Fibroblast of mammary gland (primary cell): ENCODE data around the gene UMOD.

ENCODE experiments used
- DNase-seq: peaks from one replicate; pipeline ENCODE4 v3.0.0-alpha.2; 2010; ENCODE audit warnings: low read depth
- H3K4me3 ChIP-seq: 2 replicates; pipeline ENCODE4 v1.5.1; 2011; ENCODE audit warnings: low read depth, mild to moderate bottlenecking, low read length, moderate library complexity; ENCODE audit not compliant: control insufficient read depth
- TF ChIP-seq, protein P1 (sequence below): conservative IDR thresholded peaks from 2 replicates; pipeline ENCODE4 v1.5.1; 2011; ENCODE audit warnings: low read depth, low read length, inconsistent platforms; ENCODE audit not compliant: control insufficient read depth, insufficient read depth

UMOD gene

DNA sequence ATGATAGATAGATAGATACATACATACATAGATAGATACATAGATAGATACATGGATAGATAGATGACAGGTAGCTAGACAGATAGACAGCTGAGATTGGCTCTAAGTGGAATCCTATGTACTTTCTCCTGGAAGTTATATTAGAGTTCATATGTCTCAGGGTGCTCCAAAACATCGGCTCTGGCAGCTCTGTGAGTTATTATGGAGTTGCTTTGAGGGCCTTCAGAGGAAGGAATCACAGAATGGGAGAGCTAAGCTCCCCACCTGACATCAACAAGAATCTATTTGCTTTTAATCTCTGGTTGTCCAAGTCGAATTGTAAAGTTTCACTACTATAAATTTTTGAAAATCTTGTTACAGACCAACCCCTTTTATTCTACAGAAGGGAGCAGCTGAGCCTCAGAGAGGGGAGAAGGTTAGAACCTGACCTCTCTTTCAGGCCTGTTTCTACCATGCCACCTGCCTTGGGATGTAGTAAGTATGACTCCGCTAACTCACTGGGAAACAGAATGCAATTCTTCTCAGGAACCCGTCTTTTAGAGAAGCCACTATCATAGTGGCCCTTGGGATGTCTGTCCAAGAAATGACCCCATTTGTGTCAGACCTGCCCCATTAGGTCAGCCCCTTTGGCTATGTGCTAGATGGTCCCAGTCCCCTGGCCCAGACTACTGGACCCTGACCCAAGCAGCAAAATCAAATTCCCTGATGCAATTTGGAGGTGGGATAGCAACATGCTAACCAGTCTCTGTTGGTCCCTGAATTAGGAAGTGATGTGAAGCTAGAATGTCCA, 43.5 kb downstream of the UMOD start:
- DNase-seq, result no peak
- TF ChIP-seq, protein P1, sequence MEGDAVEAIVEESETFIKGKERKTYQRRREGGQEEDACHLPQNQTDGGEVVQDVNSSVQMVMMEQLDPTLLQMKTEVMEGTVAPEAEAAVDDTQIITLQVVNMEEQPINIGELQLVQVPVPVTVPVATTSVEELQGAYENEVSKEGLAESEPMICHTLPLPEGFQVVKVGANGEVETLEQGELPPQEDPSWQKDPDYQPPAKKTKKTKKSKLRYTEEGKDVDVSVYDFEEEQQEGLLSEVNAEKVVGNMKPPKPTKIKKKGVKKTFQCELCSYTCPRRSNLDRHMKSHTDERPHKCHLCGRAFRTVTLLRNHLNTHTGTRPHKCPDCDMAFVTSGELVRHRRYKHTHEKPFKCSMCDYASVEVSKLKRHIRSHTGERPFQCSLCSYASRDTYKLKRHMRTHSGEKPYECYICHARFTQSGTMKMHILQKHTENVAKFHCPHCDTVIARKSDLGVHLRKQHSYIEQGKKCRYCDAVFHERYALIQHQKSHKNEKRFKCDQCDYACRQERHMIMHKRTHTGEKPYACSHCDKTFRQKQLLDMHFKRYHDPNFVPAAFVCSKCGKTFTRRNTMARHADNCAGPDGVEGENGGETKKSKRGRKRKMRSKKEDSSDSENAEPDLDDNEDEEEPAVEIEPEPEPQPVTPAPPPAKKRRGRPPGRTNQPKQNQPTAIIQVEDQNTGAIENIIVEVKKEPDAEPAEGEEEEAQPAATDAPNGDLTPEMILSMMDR, result no peak
- H3K4me3 ChIP-seq, result no peak overlapping the region

DNA sequence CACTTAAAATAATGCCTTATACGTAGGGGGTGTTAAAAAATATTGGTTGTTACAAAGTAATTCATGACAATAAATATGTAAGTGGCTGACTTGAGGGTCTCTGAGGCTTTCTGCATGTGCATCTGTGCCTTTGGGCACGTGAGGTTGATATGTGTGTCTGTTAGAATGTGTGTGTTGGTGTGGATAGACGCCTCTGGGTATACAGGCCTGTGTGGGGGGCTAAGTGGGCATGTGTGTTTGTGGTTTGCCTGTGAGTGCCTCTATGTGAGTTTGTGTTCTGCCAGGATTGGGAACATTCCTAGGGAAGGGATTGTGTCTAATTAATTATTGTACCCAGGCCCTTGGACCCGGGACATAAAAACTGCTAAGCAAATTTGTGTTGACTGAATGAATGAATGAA, 44.2 kb downstream of the UMOD start:
- DNase-seq, result no peak
- TF ChIP-seq, protein P1, result no peak
- no peak overlapping the region for H3K4me3 ChIP-seq

DNA sequence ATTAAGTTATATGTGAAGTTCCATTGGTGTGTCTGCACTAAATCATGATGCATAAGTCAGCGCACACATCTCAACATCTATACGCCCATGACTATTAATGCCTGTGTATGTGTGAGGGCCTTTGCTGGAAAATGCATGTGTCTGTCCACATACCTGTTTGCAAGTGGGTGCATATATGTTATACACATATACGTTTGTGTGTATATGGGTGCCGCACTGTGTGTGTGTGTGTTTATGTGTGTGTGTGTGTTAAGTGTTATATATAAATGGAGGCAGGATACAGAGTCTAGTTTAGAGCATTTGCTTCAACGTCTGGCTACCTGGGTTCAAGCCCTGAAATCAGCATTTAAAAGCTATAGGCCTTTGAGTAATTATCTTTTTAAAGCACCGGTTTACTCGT, 44.7 kb downstream of the UMOD start:
- TF ChIP-seq, protein P1, result no peak
- no peak for DNase-seq
- H3K4me3 ChIP-seq, result no peak overlapping the region

DNA sequence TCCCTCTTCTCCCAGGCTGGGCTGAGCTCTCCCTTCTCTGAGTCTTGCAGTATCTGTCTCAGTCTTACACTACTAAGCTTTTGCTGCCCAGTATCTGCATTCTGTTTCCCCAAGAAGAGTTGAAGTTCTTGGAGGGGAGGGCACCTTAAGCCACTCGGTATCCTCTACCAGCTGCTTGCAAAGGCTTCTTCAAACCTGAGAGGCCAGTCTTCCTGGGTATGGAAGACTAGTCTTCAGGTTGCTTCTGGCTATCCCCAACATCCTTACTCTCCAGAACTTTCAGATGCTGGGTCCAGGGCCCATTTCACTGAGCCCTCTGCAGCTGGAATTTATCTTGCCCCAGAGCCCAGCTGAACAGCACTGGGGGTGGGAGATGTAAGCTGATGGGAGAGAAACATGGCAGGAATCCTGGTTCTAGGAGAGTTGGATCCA, 45.3 kb downstream of the UMOD start:
- TF ChIP-seq, protein P1, result no peak

DNA sequence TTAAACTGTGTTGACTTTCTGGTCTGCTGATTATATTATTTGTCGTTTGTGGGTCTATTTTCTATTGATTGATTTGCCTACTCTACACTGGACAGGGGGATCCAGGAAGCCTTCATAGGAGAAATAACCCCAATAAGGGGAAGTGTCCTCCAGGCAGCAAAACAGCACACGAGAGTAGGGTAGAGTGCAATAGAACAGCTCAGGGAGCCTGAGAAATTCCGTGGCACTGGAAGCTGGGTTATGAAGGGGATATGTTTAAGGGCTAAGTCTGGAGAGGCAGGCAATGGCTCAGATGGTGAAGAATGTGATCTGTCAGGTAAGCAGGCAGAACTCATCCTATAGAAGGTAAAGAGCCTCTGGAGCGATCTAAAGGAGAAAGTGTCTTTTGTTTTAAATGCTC, 46.1 kb downstream of the UMOD start:
- no peak for DNase-seq
- TF ChIP-seq, protein P1, result no peak
- H3K4me3 ChIP-seq, result no peak overlapping the region

More for the DNA sequence above, 45.3 kb downstream of the UMOD start:
- no peak overlapping the region for H3K4me3 ChIP-seq
- no peak for DNase-seq

DNA sequence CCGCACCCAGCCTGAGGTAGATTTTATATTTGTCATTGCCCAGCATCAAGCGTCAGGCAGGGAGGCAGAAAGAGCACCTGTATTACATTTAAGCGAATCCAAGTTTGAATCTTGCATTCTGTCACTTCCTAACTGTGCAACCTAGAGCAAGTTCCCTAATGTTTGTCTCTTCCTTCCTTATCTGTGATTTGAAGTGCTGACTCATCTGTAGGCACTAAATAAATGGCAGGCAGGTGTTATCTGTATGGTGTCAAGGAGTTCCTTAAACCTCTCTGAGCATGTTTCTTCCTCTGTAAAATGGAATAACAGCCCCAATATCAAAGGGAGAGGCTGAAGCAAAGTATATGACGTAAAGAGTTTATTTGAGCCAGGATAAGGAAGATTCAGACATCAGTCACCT, 49.5 kb downstream of the UMOD start:
- no peak for DNase-seq
- TF ChIP-seq, protein P1, result no peak
- no peak overlapping the region for H3K4me3 ChIP-seq
